C4-2B (cell line): ENCODE measurements around the gene PARVA.

ENCODE experiments used
- ZFX ChIP-seq: fragments of 450-650 bp; IDR thresholded peaks from 2 replicates; pipeline ENCODE4 v1.6.1; 2017
- TF ChIP-seq, protein P1 (sequence below): fragments of 450-650 bp; conservative IDR thresholded peaks from 2 replicates; pipeline ENCODE4 v1.5.1; 2017; ENCODE audit warnings: mild to moderate bottlenecking

DNA sequence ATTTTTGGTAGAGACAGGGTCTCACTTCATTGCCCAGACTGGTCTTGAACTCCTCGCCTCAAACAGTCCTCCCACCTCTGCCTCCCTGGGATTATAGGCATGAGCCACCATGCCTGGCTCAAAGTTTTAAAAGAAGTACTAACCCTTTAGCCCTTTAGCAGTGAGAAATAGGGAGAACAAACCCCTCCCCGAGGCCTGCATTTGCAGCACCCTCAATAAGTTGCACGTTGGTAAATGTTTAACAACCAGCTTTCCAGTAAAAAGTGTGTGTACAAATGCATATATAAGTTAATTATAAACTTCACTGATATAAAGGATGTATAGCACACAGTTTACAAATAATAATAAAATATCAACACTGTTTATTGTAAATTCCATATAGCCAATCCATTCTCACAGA lies 51.8 kb downstream of the PARVA start:
- TF ChIP-seq, protein P1, sequence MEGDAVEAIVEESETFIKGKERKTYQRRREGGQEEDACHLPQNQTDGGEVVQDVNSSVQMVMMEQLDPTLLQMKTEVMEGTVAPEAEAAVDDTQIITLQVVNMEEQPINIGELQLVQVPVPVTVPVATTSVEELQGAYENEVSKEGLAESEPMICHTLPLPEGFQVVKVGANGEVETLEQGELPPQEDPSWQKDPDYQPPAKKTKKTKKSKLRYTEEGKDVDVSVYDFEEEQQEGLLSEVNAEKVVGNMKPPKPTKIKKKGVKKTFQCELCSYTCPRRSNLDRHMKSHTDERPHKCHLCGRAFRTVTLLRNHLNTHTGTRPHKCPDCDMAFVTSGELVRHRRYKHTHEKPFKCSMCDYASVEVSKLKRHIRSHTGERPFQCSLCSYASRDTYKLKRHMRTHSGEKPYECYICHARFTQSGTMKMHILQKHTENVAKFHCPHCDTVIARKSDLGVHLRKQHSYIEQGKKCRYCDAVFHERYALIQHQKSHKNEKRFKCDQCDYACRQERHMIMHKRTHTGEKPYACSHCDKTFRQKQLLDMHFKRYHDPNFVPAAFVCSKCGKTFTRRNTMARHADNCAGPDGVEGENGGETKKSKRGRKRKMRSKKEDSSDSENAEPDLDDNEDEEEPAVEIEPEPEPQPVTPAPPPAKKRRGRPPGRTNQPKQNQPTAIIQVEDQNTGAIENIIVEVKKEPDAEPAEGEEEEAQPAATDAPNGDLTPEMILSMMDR, result no peak
- no peak for TF ChIP-seq ZFX
